ENCODE measurements around the gene OXER1.

GRCh38 chr2:42712934-42713333, 51.0 kb downstream of the OXER1 start:
- TF ChIP-seq GATA3 (IDR thresholded peaks at IDR 0.05; ENCODE audit: low read depth, low read length) (no peak), GATA2 (IDR thresholded peaks at IDR 0.05; ENCODE audit: low read depth, low read length) (no peak)
